Adipocyte (in vitro differentiated cells): ENCODE data around the gene PDXK.

Source experiments
- DNase-seq: peaks from one replicate; pipeline ENCODE4 v3.0.0-alpha.2; 2015; ENCODE audit warnings: low read depth
- H3K27me3 ChIP-seq: replicated peaks from 2 replicates; pipeline ENCODE4 v1.7.0; 2013; ENCODE audit warnings: mild to moderate bottlenecking, low read length, moderate library complexity; ENCODE audit not compliant: control insufficient read depth, insufficient read depth
- H3K36me3 ChIP-seq: 2 replicates; pipeline ENCODE4 v1.7.0; 2013; ENCODE audit warnings: low read length, mild to moderate bottlenecking, moderate library complexity; ENCODE audit not compliant: control insufficient read depth, insufficient read depth, severe bottlenecking
- H3K4me1 ChIP-seq: 2 replicates; pipeline ENCODE4 v1.7.0; 2013; ENCODE audit warnings: mild to moderate bottlenecking, low read length, moderate library complexity; ENCODE audit not compliant: control insufficient read depth, insufficient read depth
- H3K4me3 ChIP-seq: 2 replicates; pipeline ENCODE4 v1.7.0; 2013; ENCODE audit warnings: mild to moderate bottlenecking, low read length, moderate library complexity
- H3K9ac ChIP-seq: 2 replicates; pipeline ENCODE4 v1.7.0; 2013; ENCODE audit warnings: mild to moderate bottlenecking, low read length, moderate library complexity
- H3K9me3 ChIP-seq: 2 replicates; pipeline ENCODE4 v1.7.0; 2013; ENCODE audit warnings: mild to moderate bottlenecking, low read length, moderate library complexity; ENCODE audit not compliant: control insufficient read depth

Gene PDXK

DNA sequence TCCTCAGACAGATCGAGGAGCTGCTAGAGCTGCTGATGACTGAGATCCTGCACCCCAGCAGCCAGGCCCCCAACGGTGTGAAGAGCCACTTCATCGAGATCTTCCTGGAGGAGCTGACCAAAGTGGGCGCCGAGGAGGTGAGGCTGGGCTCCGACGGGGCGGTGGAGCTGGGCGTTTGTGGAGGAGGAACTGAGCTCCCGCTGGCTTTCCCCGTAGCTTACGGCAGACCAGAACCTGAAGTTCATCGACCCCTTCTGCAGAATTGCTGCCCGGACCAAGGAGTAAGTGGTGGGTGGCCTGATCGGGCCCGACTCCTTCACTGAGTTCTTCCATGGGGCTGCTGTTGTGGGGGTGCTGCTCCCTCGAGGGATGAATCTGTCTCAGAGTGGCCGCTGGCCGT is 78.5 kb downstream of the PDXK start:
- Histone ChIP-seq H3K27me3 (no peaks in the 10 kb centered on the region), H3K36me3 (peaks cover 100% of the 10 kb centered on the region), H3K4me1 (no peaks in the 10 kb centered on the region), H3K4me3 (no peak overlapping the region), H3K9me3 (no peaks in the 10 kb centered on the region), H3K9ac (no peak overlapping the region)
- DNase-seq = no peak

DNA sequence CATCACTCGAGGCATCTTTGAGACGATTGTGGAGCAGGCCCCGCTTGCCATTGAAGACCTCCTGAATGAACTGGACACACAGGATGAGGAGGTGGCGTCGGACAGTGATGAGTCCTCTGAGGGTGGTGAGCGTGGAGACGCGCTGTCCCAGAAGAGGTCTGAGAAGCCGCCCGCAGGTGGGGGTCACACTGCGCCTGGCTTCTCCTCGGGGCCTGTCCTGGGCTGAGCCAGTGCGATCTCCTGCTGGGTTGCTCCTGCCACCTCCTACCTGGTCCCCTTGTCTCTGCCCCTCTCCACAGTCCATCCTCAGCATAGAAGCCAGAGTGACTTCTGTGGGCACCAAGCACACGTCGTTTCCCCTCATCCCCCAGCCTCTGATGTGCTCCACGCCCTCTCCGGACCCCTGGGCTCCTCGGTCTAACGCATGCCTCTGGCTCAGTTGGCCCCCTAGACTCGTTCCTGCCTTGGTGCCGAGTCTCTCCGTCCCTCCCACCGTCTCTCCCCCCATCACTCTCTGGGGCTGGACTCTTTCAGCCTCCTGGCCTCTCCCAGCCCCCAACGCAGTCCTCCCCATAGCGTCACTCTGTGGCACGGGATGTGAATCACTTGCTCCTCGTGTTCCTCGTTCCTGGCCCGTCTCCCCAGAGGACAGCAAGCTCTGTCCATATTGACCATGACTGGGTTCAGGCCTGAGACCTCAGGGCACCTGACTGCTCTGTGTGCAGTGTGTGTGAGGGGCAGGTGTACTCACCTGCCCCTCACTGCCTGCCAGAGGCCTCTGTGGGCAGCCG is 79.2 kb downstream of the PDXK start:
- Histone ChIP-seq H3K9me3 (no peaks in the 10 kb centered on the region), H3K36me3 (peaks cover 100% of the 10 kb centered on the region), H3K9ac (no peak overlapping the region), H3K4me1 (no peaks in the 10 kb centered on the region), H3K27me3 (no peaks in the 10 kb centered on the region), H3K4me3 (no peak overlapping the region)
- DNase-seq = no peak

DNA sequence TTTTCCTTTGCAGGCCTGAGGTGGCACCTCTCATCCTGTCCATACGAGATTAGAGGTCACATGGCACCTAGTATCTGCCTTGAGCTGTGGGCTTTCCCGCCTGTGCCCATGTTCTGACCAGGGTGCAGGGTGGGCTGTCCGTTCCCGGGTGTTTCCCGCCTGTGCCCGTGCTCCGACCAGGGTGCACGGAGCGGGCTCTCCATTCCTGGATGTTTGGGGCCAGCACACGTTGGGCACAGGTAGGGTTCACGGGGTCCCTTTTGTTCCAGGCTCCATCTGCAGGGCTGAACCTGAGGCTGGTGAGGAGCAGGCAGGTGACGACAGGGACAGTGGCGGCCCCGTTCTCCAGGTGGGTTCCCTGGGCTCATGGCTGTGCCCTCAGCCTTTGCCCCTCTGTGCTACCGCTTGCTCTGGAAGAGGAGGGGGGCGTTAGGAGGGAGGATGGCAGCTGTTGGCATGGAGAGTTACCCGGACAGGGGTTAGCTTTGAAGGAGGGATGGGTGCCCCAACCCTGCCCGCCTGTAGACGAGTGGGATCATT is 80.4 kb downstream of the PDXK start:
- Histone ChIP-seq H3K4me3 (no peak overlapping the region), H3K9me3 (no peaks in the 10 kb centered on the region), H3K9ac (no peak overlapping the region), H3K4me1 (no peaks in the 10 kb centered on the region), H3K36me3 (peaks cover 100% of the 10 kb centered on the region), H3K27me3 (no peaks in the 10 kb centered on the region)
- DNase-seq = no peak

DNA sequence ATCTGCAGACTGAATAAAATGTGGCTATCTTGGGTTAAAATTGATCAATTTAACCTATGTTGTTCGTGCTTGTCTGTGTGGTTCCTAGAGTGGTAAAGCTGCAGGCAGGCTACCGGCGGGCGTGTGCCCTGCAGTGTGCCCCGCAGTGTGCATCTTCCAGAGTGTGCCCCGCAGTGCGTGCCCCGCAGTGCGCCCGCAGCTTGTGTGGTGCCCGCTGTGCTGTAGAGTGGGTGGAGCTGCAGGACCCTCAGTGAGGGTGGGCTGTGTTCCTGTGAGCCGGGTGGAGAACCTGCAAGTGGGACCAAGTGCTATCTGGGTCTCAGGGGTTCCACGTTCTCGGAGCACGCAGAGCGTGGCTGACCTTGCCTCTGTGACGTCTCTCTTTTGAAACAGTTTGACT is 81.2 kb downstream of the PDXK start:
- peaks cover 93% of the 10 kb centered on the region for H3K36me3 ChIP-seq
- H3K4me1 ChIP-seq = no peaks in the 10 kb centered on the region
- no peaks in the 10 kb centered on the region for H3K9me3 ChIP-seq
- no peak overlapping the region for H3K4me3 ChIP-seq
- H3K27me3 ChIP-seq = no peaks in the 10 kb centered on the region
- DNase-seq = no peak
- no peak overlapping the region for H3K9ac ChIP-seq

DNA sequence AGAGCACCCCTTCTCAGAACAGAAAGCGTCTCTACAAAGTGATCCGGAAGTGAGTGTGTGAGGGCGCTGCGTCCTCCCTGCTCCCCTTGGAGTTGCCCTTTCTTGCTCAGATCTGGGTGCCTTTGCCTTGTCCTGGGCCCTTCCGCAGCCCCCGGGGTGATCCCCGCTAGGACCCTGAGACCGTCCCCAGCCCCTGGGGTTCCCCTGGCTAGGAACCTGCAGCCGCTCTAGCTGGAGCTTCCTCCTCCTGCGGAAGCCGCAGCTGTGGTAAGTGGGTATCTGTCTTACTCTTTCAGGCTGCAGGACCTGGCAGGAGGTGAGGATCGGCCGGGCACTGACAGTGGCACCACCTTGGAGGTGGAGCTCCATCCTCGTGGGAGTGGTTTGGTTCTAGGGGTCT is 81.6 kb downstream of the PDXK start:
- Histone ChIP-seq H3K36me3 (peaks cover 89% of the 10 kb centered on the region), H3K9ac (no peak overlapping the region), H3K4me3 (no peak overlapping the region), H3K4me1 (no peaks in the 10 kb centered on the region), H3K9me3 (no peaks in the 10 kb centered on the region), H3K27me3 (no peaks in the 10 kb centered on the region)
- no peak for DNase-seq

DNA sequence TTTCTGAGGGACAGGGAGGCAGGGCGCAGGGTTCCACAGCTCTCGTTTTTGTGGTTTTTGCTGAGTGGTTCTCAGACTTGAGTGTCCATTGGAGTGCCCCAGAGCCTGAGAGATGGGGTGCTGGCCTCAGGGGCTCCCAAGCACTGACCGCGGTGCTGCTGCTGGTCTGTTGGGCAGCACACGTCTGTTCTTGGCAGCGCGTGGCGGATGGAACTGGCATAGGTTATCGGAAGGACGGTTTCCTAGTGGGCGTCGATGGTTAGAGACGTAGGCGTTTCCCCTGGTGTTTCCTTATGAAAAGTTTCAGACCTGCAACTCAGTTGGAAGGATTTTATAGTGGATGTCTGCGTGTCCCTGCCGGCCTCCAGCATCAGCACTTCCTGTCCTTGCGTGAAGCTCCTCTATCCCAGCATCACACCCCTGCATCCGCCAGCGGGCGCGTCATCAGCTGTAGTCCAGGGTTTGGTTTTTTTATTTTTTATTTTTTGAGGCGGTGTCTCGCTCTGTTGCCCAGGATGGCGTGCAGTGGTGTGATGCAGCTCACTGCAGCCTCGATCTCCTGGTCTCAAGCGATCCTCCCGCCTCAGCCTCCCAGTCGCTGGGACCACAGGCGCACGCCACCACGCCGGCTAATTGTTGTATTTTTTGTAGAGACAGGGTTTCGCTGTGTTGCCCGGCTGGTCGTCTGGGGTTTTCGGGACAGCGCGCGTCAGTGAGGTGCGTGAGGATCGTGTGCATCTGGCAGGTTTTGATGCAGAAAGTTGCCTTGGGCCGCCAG is 82.3 kb downstream of the PDXK start:
- H3K4me3 ChIP-seq = no peak overlapping the region
- no peak overlapping the region for H3K9ac ChIP-seq
- no peaks in the 10 kb centered on the region for H3K4me1 ChIP-seq
- no peak for DNase-seq
- no peaks in the 10 kb centered on the region for H3K27me3 ChIP-seq
- no peaks in the 10 kb centered on the region for H3K9me3 ChIP-seq
- peaks cover 83% of the 10 kb centered on the region for H3K36me3 ChIP-seq

DNA sequence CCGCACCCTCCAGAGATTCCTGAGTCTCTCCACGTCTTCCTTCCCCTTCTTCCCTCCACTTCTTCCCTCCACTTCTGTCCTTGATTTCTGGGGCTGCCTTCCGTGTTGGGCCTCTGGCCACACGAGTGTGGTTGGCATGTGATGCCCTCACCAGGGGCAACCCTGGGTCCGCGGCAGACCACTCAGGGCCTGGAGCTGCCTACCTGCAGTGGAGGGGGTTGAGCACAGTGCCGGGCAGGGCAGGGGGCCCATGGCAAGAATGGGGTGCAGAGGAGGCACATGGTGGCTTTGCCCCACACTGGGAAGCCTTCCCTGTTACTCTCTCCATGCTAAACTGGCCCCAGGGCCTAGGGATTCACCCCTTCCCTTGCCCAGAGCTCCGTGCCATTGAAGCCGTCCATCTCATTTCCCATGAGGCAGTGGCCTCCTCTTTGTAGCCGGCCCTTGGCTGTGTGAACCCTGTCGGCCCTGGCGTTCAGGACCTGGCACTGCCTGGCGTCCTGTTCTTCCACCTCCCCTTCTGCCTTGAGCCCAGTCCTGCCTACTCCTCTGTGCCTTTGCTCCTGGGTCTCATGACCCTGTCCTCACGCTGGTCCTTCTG is 83.9 kb downstream of the PDXK start:
- Histone ChIP-seq H3K9me3 (no peaks in the 10 kb centered on the region), H3K4me3 (no peak overlapping the region), H3K27me3 (no peaks in the 10 kb centered on the region), H3K36me3 (peaks cover 67% of the 10 kb centered on the region), H3K9ac (no peak overlapping the region), H3K4me1 (peaks cover 3% of the 10 kb centered on the region)
- no peak for DNase-seq

DNA sequence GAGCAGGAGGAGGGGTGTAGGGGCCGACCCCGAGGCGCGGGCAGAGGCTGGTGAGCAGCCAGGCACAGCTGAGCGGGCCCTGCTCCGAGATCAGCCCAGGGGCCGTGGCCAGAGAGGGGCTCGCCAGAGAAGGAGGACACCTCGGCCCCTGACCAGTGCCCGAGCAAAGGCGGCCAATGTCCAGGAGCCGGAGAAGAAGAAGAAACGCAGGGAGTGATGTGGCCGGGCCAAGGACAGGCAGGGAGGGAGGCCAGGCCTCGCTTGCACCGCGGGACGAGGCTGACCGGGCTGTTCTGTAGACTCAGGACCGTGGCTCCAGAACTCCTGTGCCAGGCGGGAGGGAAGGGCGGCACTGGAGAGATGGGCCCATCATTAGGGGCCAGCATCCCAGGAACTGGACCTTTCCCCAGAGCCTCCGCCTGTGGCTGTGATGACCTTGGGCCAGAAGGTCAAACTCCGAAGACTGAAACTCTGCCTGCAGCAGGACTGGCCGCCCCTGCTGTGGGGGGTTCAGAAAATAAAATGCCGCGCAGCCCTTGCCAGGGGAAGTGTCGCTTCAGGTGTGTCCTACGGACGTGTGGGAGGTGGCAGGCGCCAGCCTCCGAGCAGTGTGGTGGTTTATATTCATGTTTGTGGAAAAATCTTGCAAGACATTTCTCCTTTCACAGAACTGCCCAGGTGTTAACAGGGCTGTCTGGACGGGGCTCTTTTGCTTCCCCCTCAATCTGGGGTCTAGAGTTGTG is 84.8 kb downstream of the PDXK start:
- Histone ChIP-seq H3K27me3 (no peaks in the 10 kb centered on the region), H3K36me3 (peaks cover 57% of the 10 kb centered on the region), H3K4me3 (no peak overlapping the region), H3K4me1 (peaks cover 4% of the 10 kb centered on the region), H3K9ac (no peak overlapping the region), H3K9me3 (no peaks in the 10 kb centered on the region)
- no peak for DNase-seq

DNA sequence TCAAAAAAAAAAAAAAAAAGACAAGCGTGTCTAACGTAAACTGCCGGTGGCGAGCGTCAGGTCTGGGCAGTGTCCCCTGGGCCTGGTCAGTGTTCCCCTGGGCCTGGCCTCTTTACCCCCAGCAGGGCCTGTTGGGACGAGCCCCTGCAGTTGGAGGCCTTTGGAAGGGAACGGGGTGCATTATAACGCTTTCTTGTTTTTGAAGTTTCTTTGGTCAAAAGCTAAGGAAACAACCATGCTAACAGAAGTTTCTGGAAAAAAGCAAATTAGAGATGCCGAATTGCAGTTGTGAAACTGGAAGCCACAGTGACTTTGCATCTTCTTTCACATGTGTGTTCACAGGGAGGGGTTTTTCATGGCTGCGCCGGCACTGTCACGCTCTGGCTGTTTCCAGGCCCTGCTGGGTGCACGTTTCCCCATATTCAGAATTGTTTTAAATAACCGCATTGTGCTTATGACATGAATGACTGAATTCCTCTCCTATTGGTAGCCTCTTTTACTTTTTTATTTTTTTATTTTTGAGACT is 86.4 kb downstream of the PDXK start:
- Histone ChIP-seq H3K36me3 (peaks cover 42% of the 10 kb centered on the region), H3K9ac (no peak overlapping the region), H3K9me3 (no peaks in the 10 kb centered on the region), H3K4me3 (no peak overlapping the region), H3K4me1 (peaks cover 9% of the 10 kb centered on the region), H3K27me3 (no peaks in the 10 kb centered on the region)
- DNase-seq = no peak

DNA sequence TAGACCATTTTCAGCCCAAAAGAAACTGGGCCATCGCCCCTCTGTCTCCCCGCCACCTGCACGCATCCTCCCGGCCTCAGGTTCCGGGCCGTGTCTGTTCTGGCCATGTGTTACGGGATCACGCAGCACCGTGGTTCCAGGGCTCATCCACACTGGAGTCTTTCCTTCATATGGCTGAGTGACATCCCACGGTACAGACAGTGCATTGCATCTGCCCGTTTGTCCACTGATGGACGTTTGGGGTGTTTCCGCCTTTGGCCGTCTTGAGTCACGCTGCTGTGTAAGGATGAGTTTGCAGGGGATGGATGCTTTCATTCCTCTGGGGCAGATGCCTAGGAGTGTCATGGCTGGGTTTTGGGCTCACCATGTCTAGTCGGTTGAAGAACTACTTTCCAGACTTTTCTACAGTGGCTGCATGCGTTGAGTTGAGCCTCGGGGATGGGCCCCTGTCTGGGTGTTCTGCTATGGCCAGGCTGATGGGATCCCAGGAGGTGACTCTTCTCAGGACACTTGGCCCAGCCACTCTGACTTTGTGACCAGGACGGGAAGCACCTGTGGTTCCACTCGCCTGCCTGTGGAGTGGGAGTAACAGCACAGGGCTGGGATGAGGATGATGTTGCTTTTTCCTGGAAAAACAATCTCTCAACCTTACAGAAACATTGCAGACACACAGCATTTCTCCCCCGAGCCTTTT is 87.2 kb downstream of the PDXK start:
- Histone ChIP-seq H3K9me3 (no peaks in the 10 kb centered on the region), H3K9ac (no peak overlapping the region), H3K36me3 (peaks cover 33% of the 10 kb centered on the region), H3K4me1 (peaks cover 18% of the 10 kb centered on the region), H3K27me3 (no peaks in the 10 kb centered on the region), H3K4me3 (no peak overlapping the region)
- no peak for DNase-seq
